ENCODE measurements around the gene USP10. TPM values are rescaled to one million over a fixed set of nuclear protein-coding genes. Genes with fewer than 3 reads are reported as not detected.

Gene USP10
- total RNA-seq, 4 donors from 2014 or later, result 61.1 to 103 (median 74.4) TPM

GRCh38 chr16:84768808-84769197 is 69.0 kb downstream of the USP10 start:
- peaks cover 0 to 75% of the 10 kb centered on the region in 2 donors for H3K36me3 ChIP-seq

GRCh38 chr16:84769416-84769815 is 69.6 kb downstream of the USP10 start:
- H3K27me3 ChIP-seq, result no peaks in the 10 kb centered on the region
- TF ChIP-seq CTCF (IDR thresholded peaks at IDR 0.05 in 4 of 5, conservative IDR thresholded peaks at IDR 0.05 in 1 of 5) (no peak), POLR2A (IDR thresholded peaks at IDR 0.05) (no peak)
- intact Hi-C loops (cut with DNase I; ENCODE audit: low total_unique reads) (no loop called here), in situ Hi-C loops (cut with MboI; ENCODE audit: low sequenced_read_pairs in 4 of 4) (no loop called here)
- H3K36me3 ChIP-seq, result peaks cover 0 to 71% of the 10 kb centered on the region in 2 donors
- H3K27ac ChIP-seq, result peak overlapping the region in 1 of 4 donors; percentile 22
- H3K4me3 ChIP-seq, result no peak overlapping the region
- ATAC-seq, result peak; percentile 7 to 31
- H3K9me3 ChIP-seq, result no peaks in the 10 kb centered on the region
- DNase-seq, result no peak
- H3K4me1 ChIP-seq, result peaks cover 0 to 18% of the 10 kb centered on the region in 2 donors

More at GRCh38 chr16:84768808-84769197, 69.0 kb downstream of the USP10 start:
- ATAC-seq, result no peak
- in situ Hi-C loops (cut with MboI; ENCODE audit: low sequenced_read_pairs in 4 of 4) (no loop called here), intact Hi-C loops (cut with DNase I; ENCODE audit: low total_unique reads) (no loop called here)
- Histone ChIP-seq H3K9me3 (no peaks in the 10 kb centered on the region), H3K4me3 (no peak overlapping the region), H3K4me1 (peaks cover 0 to 15% of the 10 kb centered on the region in 2 donors), H3K27ac (peak overlapping the region in 1 of 4 donors; percentile 22), H3K27me3 (no peaks in the 10 kb centered on the region)
- no peak for DNase-seq
- TF ChIP-seq CTCF (IDR thresholded peaks at IDR 0.05 in 4 of 5, conservative IDR thresholded peaks at IDR 0.05 in 1 of 5), result no peak
- no peak for TF ChIP-seq POLR2A (IDR thresholded peaks at IDR 0.05)

- TF ChIP-seq POLR2A (IDR thresholded peaks at IDR 0.05) (no peak), CTCF (IDR thresholded peaks at IDR 0.05 in 4 of 5, conservative IDR thresholded peaks at IDR 0.05 in 1 of 5) (no peak)
- H3K27me3 ChIP-seq, result no peaks in the 10 kb centered on the region
- ATAC-seq, result no peak
- H3K27ac ChIP-seq, result peak overlapping the region in 2 of 4 donors; percentile 82 to 87
- intact Hi-C loops (cut with DNase I; ENCODE audit: low total_unique reads) (no loop called here), in situ Hi-C loops (cut with MboI; ENCODE audit: low sequenced_read_pairs in 4 of 4) (no loop called here)
- no peak for DNase-seq
- H3K9me3 ChIP-seq, result no peaks in the 10 kb centered on the region
- peaks cover 0 to 7% of the 10 kb centered on the region in 2 donors for H3K4me1 ChIP-seq
- H3K4me3 ChIP-seq, result no peak overlapping the region
- H3K36me3 ChIP-seq, result peaks cover 0 to 73% of the 10 kb centered on the region in 2 donors
These were observed 73.5 kb downstream of the USP10 start for GRCh38 chr16:84773312-84773711.

GRCh38 chr16:84774810-84775209 is 75.0 kb downstream of the USP10 start:
- no peaks in the 10 kb centered on the region for H3K9me3 ChIP-seq
- DNase-seq (peak; percentile 76 to 83), ATAC-seq (peak; percentile 98)
- intact Hi-C loops (cut with DNase I; ENCODE audit: low total_unique reads) (loop anchor here (2.0 kb wide), 1 partner anchor 58 kb away; no protein-coding TSS in a partner anchor), in situ Hi-C loops (cut with MboI; ENCODE audit: low sequenced_read_pairs in 4 of 4) (no loop called here)
- peaks cover 0 to 7% of the 10 kb centered on the region in 2 donors for H3K4me1 ChIP-seq
- H3K36me3 ChIP-seq, result peaks cover 0 to 73% of the 10 kb centered on the region in 2 donors
- peak; percentile 68 to 90 for TF ChIP-seq POLR2A (IDR thresholded peaks at IDR 0.05)
- TF ChIP-seq CTCF (IDR thresholded peaks at IDR 0.05 in 4 of 5, conservative IDR thresholded peaks at IDR 0.05 in 1 of 5), result no peak
- no peaks in the 10 kb centered on the region for H3K27me3 ChIP-seq
- peak overlapping the region; percentile 73 to 87 (median 82) for H3K27ac ChIP-seq
- H3K4me3 ChIP-seq, result peak overlapping the region; percentile 23 to 50 (median 44)
